Breast epithelium (tissue), 4 donors: ENCODE results near the gene ZNF331. TPM values are rescaled to one million over a fixed set of nuclear protein-coding genes. Genes with fewer than 3 reads are reported as not detected.

Experiments
- DNase-seq, 2 donors: peaks; one replicate each; pipeline ENCODE4 v3.0.0-alpha.2; 2019; ENCODE audit warnings: low spot score in 2 of 2
- H3K27ac ChIP-seq, 2 donors: fragments of 200-600 bp; sonication (generic) in 1 of 2; one replicate each; pipeline ENCODE4 v1.5.1; 2016 to 2019; ENCODE audit warnings: mild to moderate bottlenecking in 1 of 2
- H3K27me3 ChIP-seq, 2 donors: fragments of 200-600 bp; sonication (generic) in 1 of 2; one replicate each; pipeline versions ENCODE4 v1.5.1 to v1.6.0; 2017 to 2019; ENCODE audit warnings: control low read depth in 1 of 2, mild to moderate bottlenecking in 1 of 2
- H3K36me3 ChIP-seq: fragments of 200-600 bp; one replicate; pipeline ENCODE4 v1.5.1; 2019
- H3K4me1 ChIP-seq, 2 donors: fragments of 200-600 bp; sonication (generic); one replicate each; pipeline ENCODE4 v1.5.1; 2016 to 2019; ENCODE audit warnings: control low read depth in 1 of 2
- H3K4me3 ChIP-seq, 3 donors: fragments of 200-600 bp; sonication (generic); 1 replicate in 2 of 3; 2 replicates in 1 of 3; pipeline ENCODE4 v1.5.1; 2016 to 2019; ENCODE audit warnings: mild to moderate bottlenecking in 3 of 3, moderate library complexity in 2 of 3
- H3K9me3 ChIP-seq, 2 donors: fragments of 200-600 bp; sonication (generic) in 1 of 2; one replicate each; pipeline ENCODE4 v1.5.1; 2016 to 2019; ENCODE audit warnings: control low read depth in 1 of 2
- CTCF ChIP-seq, 3 donors: fragments of 450-650 bp; IDR thresholded peaks; one replicate each; pipeline ENCODE4 v1.5.1; 2016 to 2017; ENCODE audit warnings: antibody characterized with exemption in 3 of 3, mild to moderate bottlenecking in 3 of 3, moderate library complexity in 3 of 3
- POLR2A ChIP-seq: fragments of 450-650 bp; IDR thresholded peaks from one replicate; pipeline ENCODE4 v1.6.1; 2016; ENCODE audit warnings: antibody characterized with exemption, mild to moderate bottlenecking, moderate library complexity
- POLR2AphosphoS5 ChIP-seq, 3 donors: sonication (generic); formaldehyde crosslinking; IDR thresholded peaks; one replicate each; pipeline ENCODE4 v1.6.1; 2017; ENCODE audit warnings: antibody characterized with exemption in 3 of 3
- intact Hi-C: fragments of 100-400 bp; cut with DNase I; formaldehyde crosslinking; loops from one replicate; pipeline ENCODE4 v1.15.1; 2023; ENCODE audit warnings: low total_unique reads
- total RNA-seq, 3 donors: library from RNA; depleted of rRNA; stranded (reverse); fragments of >200 nt; gene quantifications; one replicate each; pipeline ENCODE4 v1.1.0, GENCODE V29; 2016

ZNF331 gene
- total RNA-seq, 3 donors from 2014 or later, result 19.5 to 84.4 (median 46.5) TPM

DNA sequence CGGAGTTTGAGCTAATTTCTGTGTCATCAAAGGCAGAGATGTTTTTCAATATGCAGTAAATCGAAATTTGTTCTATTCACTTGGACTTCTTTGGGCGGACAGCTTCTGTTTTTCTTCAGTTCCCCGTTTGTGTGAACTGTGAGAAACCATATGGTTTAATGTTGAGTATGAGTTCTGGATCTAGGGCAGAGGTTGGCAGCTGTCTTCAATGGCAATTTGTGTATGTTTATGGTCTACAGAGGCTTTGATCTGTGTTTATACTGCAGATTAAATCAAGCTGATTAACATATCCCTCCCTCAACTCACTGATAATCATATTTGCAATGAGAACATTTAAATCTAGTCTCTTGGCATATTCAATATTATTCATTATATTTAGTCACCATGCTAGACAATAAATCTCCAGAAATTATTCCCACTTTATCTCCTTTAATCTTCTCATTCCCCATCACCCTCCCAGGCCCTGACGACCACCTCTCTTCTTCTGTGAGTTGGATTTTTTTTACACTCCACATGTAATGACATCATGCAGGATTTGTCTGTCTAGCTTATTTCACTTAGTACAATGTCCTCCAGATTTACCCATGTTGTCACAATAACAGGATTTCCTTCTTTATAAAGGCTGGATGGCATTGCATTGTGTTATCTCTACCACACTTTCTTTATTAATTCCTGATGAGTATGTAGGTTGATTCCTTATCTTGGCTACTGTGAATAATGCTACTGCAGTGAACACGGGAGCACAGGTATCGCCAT lies 9.0 kb downstream of the ZNF331 start:
- no peak for DNase-seq
- no peaks in the 10 kb centered on the region for H3K36me3 ChIP-seq
- H3K9me3 ChIP-seq, result no peaks in the 10 kb centered on the region
- no peak overlapping the region for H3K4me3 ChIP-seq
- H3K27me3 ChIP-seq, result no peaks in the 10 kb centered on the region
- TF ChIP-seq CTCF (IDR thresholded peaks at IDR 0.05) (no peak), POLR2A (no peak), POLR2AphosphoS5 (IDR thresholded peaks at IDR 0.05) (no peak)
- intact Hi-C loops, result no loop called here
- H3K27ac ChIP-seq, result peak overlapping the region in 1 of 2 donors; percentile 43
- H3K4me1 ChIP-seq, result no peaks in the 10 kb centered on the region

DNA sequence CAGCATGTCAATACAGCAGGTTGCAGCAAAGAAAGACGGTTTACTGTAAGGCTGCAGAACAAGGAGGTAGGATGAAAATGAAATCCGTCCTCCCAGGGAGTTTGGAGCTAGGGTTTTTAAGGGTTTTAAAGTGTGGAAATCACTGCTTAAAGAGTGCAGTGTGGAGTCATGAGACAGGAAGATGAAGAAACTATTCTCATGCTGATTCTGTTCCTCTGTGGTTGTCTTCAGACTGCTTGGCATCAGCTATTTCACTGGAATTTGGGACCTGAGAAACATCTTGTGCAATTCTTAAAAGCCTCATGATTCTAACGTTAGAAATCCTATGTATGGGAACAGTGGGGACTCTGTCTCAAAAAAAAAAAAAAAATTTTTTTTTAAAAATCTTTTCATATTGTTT lies 11.4 kb downstream of the ZNF331 start:
- Histone ChIP-seq H3K4me3 (no peak overlapping the region), H3K4me1 (no peaks in the 10 kb centered on the region), H3K27ac (peak overlapping the region; percentile 64 to 82), H3K9me3 (no peaks in the 10 kb centered on the region), H3K27me3 (no peaks in the 10 kb centered on the region), H3K36me3 (no peaks in the 10 kb centered on the region)
- DNase-seq, result no peak
- intact Hi-C loops, result no loop called here
- TF ChIP-seq POLR2A (no peak), POLR2AphosphoS5 (IDR thresholded peaks at IDR 0.05) (peak in 1 of 3 donors; percentile 36)

GRCh38 chr19:53552001-53552721 lies 14.2 kb downstream of the ZNF331 start:
- Histone ChIP-seq H3K27me3 (no peaks in the 10 kb centered on the region), H3K36me3 (no peaks in the 10 kb centered on the region), H3K27ac (no peak overlapping the region), H3K4me1 (no peaks in the 10 kb centered on the region), H3K4me3 (no peak overlapping the region), H3K9me3 (no peaks in the 10 kb centered on the region)
- intact Hi-C loops, result no loop called here
- TF ChIP-seq CTCF (IDR thresholded peaks at IDR 0.05) (no peak), POLR2A (no peak), POLR2AphosphoS5 (IDR thresholded peaks at IDR 0.05) (no peak)
- DNase-seq, result no peak

- Histone ChIP-seq H3K27ac (peak overlapping the region in 1 of 2 donors; percentile 99), H3K4me3 (no peak overlapping the region)
- no peak for DNase-seq
These were observed 15.2 kb downstream of the ZNF331 start for GRCh38 chr19:53553156-53553555.

More at GRCh38 chr19:53553156-53553555, 15.2 kb downstream of the ZNF331 start:
- Histone ChIP-seq H3K36me3 (no peaks in the 10 kb centered on the region), H3K9me3 (no peaks in the 10 kb centered on the region), H3K4me1 (no peaks in the 10 kb centered on the region), H3K27me3 (no peaks in the 10 kb centered on the region)
- TF ChIP-seq POLR2A (no peak), CTCF (IDR thresholded peaks at IDR 0.05) (no peak), POLR2AphosphoS5 (IDR thresholded peaks at IDR 0.05) (no peak)
- intact Hi-C loops, result no loop called here
